Omental fat pad (tissue), 4 donors: Measurements from ENCODE around the gene DYNLT3. TPM values are rescaled to one million over a fixed set of nuclear protein-coding genes. Genes with fewer than 3 reads are reported as not detected.

Experiments used
- ATAC-seq: fragments of 150-250 bp; one replicate; pipeline ENCODE4 v1.9.1; 2016; ENCODE audit warnings: mild to moderate bottlenecking, moderate library complexity; ENCODE audit not compliant: low FRiP score
- DNase-seq: peaks from one replicate; pipeline ENCODE4 v3.0.0-alpha.2; 2019; ENCODE audit warnings: low spot score
- total RNA-seq, 4 donors: library from RNA; depleted of rRNA; stranded (reverse); fragments of >200 nt; gene quantifications; one replicate each; pipeline ENCODE4 v1.1.0, GENCODE V29; 2016
- TF ChIP-seq, protein P1 (sequence below), 3 donors: fragments of 450-650 bp; IDR thresholded peaks; one replicate each; pipeline ENCODE4 v1.5.1; 2016 to 2017; ENCODE audit warnings: antibody characterized with exemption in 3 of 3, mild to moderate bottlenecking in 3 of 3, moderate library complexity in 2 of 3

Gene DYNLT3
- total RNA-seq, 4 donors from 2014 or later = 22.3 to 32.1 (median 27.0) TPM

DNA sequence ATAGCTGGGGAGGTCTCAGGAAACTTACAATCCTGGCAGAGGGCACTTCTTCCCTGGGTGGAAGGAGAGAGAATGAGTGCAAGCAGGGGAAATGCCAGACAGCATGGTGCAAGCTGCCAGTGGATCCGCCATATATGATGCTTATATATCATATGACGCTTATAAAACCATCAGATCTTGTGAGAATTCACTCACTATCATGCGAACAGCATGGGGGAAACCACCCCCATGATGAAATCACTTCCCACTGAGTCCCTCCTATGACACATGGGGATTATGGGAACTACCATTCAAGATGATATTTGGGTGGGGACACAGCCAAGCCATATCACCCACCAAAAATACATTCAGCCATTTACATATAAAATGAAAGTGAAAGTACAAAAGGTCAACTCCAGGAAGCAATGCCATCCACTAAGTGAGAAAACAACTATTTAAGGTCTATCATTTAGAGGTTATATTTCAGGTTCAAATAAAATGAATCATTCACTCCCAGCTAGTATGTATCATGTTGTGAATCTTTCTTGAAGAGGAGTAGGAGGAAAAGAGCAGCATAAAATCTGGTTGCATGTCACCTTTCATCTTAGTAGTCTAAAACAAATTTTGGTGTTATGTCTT is 20.3 kb upstream of the DYNLT3 start:
- no peak for ATAC-seq
- DNase-seq = no peak
- TF ChIP-seq, protein P1, sequence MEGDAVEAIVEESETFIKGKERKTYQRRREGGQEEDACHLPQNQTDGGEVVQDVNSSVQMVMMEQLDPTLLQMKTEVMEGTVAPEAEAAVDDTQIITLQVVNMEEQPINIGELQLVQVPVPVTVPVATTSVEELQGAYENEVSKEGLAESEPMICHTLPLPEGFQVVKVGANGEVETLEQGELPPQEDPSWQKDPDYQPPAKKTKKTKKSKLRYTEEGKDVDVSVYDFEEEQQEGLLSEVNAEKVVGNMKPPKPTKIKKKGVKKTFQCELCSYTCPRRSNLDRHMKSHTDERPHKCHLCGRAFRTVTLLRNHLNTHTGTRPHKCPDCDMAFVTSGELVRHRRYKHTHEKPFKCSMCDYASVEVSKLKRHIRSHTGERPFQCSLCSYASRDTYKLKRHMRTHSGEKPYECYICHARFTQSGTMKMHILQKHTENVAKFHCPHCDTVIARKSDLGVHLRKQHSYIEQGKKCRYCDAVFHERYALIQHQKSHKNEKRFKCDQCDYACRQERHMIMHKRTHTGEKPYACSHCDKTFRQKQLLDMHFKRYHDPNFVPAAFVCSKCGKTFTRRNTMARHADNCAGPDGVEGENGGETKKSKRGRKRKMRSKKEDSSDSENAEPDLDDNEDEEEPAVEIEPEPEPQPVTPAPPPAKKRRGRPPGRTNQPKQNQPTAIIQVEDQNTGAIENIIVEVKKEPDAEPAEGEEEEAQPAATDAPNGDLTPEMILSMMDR (IDR thresholded peaks at IDR 0.05) = no peak

- ATAC-seq (no peak), DNase-seq (no peak)
- TF ChIP-seq, protein P1 (IDR thresholded peaks at IDR 0.05) = no peak
These were observed 16.4 kb upstream of the DYNLT3 start for GRCh38 chrX:37863728-37864127.

DNA sequence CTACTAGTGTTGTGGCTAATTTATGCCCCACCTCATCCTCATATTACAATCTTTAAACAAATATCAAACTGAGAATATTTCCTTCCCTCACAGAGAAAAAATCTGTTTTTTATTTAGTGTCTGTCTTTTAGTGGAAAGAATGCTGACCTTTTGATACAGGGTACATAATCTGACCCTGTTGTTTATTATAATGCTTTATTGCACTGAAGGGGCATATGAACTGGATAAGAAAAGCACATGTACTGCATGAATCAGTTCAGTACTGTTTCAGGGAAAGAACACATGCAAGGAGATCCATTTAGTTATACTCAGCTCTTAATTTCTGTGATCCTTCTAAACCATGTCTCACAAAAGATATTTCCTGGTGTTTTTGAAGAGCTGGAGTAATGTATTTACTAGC is 15.5 kb upstream of the DYNLT3 start:
- TF ChIP-seq, protein P1 (IDR thresholded peaks at IDR 0.05) = no peak
- DNase-seq (no peak), ATAC-seq (no peak)

DNA sequence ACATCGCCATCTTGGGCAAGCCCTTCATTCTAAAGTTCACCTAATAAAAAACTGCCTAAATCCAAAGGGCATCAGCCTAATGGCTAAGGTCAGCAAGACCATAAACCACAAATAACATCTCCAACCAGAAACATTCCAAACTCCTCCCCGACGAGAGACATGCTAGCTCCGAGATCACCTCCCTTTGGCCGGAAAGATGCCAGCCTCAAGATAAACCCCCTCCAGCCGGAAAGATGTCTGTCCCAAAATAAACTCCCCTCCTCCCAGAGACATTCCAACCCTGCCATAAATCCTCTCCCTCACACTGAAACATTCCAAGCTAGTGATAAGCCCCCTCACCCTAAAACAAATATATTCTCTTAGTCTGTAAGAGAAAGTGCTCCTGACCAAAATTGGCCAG is 13.3 kb upstream of the DYNLT3 start:
- TF ChIP-seq, protein P1 (IDR thresholded peaks at IDR 0.05) = no peak
- ATAC-seq (no peak), DNase-seq (no peak)

DNA sequence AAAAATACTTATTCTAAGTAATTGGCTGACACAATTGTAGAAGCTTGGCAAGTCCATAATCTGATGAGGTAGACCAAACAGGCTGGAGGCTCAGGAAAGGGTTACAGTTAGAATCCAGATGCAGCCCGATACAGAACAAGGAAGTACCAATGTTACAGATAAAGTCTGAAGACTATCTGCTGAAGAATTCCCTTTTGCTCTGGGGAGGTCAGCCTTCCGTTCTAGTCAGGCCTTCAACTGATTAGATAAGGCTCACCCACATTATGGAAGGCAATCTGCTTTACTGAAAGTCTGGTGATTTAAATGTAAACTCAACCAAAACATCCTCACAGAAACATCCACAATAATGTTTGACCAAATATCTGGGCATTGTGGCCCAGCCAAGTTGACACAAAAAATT is 7.4 kb upstream of the DYNLT3 start:
- no peak for ATAC-seq
- no peak for DNase-seq
- TF ChIP-seq, protein P1 (IDR thresholded peaks at IDR 0.05) = no peak

DNA sequence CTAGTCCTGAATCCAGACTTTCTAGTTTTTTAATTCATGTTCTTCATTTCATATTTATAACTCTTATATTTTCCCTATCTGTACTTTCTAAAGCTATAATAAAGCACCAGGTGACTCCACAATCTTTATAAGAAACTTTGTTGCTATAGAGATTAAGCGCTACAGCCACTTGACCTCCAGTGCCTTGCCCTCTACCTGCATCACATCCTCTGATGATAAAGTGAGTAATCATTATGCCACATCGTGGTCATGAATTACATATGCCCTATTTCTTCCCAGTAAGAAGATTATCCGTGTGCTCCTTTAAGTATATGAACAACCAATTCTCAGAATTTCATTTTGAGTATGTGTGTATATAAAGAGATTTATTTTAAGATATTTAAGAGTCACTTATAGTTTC is 6.8 kb upstream of the DYNLT3 start:
- TF ChIP-seq, protein P1 (IDR thresholded peaks at IDR 0.05) = no peak
- DNase-seq = no peak
- no peak for ATAC-seq

GRCh38 chrX:37847733-37848197 is 394 bp upstream of the DYNLT3 start:
- TF ChIP-seq, protein P1 (IDR thresholded peaks at IDR 0.05) = no peak
- ATAC-seq (no peak), DNase-seq (no peak)
